ENCODE data around the gene ACTN4.

- no peak for TF ChIP-seq CTCF (conservative IDR thresholded peaks at IDR 0.05; ENCODE audit: low read length)
- no peak for TF ChIP-seq EZH2phosphoT487 (IDR thresholded peaks at IDR 0.05; ENCODE audit: borderline replicate concordance)
Measured at GRCh38 chr19:38712161-38712748, 64.8 kb downstream of the ACTN4 start.
